SK-N-SH treated with all-trans-retinoic acid at 6 μM for 48 hours (cell line): ENCODE data around the gene UPK2.

Experiments used
- ATAC-seq: fragments of 200-7000 bp; cut with Tn5 transposase; 3 replicates; pipeline ENCODE4 v1.9.1; 2020; ENCODE audit warnings: mild to moderate bottlenecking, moderate library complexity
- ARNTL ChIP-seq: fragments of 450-650 bp; formaldehyde crosslinking; IDR thresholded peaks from 2 replicates; pipeline ENCODE4 v1.5.0; 2020; ENCODE audit warnings: low read depth, mild to moderate bottlenecking, moderate library complexity, borderline replicate concordance
- BACH2 ChIP-seq: fragments of 250-450 bp; sonication (Bioruptor Pico); IDR thresholded peaks from 2 replicates; pipeline ENCODE4 v1.9.0; 2021; ENCODE audit warnings: mild to moderate bottlenecking, borderline replicate concordance
- CREB5 ChIP-seq: fragments of 250-450 bp; sonication (Bioruptor Pico); IDR thresholded peaks from 2 replicates; pipeline ENCODE4 v1.5.1; 2020; ENCODE audit warnings: low read depth, mild to moderate bottlenecking, moderate library complexity
- ESRRG ChIP-seq: fragments of 250-450 bp; sonication (Bioruptor Pico); IDR thresholded peaks from 2 replicates; pipeline ENCODE4 v1.6.1; 2021; ENCODE audit warnings: mild to moderate bottlenecking
- GLIS3 ChIP-seq: fragments of 250-450 bp; sonication (Bioruptor Pico); IDR thresholded peaks from 2 replicates; pipeline ENCODE4 v1.5.0; 2020; ENCODE audit warnings: mild to moderate bottlenecking, moderate library complexity
- ISL1 ChIP-seq: fragments of 250-450 bp; sonication (Bioruptor Pico); IDR thresholded peaks from 2 replicates; pipeline ENCODE4 v2.1.2; 2022; ENCODE audit warnings: mild to moderate bottlenecking, moderate library complexity
- OSR1 ChIP-seq: fragments of 250-450 bp; sonication (Bioruptor Pico); IDR thresholded peaks from 2 replicates; pipeline ENCODE4 v1.8.0; 2022; ENCODE audit warnings: moderate library complexity, mild to moderate bottlenecking, inconsistent platforms
- PPARA ChIP-seq: fragments of 250-450 bp; sonication (Bioruptor Pico); IDR thresholded peaks from 2 replicates; pipeline ENCODE4 v1.5.0; 2020; ENCODE audit warnings: mild to moderate bottlenecking, borderline replicate concordance
- RARB ChIP-seq: fragments of 250-450 bp; sonication (Bioruptor Pico); IDR thresholded peaks from 2 replicates; pipeline ENCODE4 v1.8.0; 2021; ENCODE audit warnings: mild to moderate bottlenecking, moderate library complexity
- SNAI2 ChIP-seq: fragments of 250-450 bp; sonication (Bioruptor Pico); IDR thresholded peaks from 2 replicates; pipeline ENCODE4 v1.5.0; 2020; ENCODE audit warnings: mild to moderate bottlenecking, moderate library complexity
- TCF4 ChIP-seq: fragments of 250-450 bp; sonication (Bioruptor Pico); IDR thresholded peaks from 2 replicates; pipeline ENCODE4 v1.8.0; 2021; ENCODE audit warnings: mild to moderate bottlenecking, moderate library complexity, borderline replicate concordance
- TOX ChIP-seq: fragments of 250-450 bp; sonication (Bioruptor Pico); IDR thresholded peaks from 2 replicates; pipeline ENCODE4 v1.8.0; 2021; ENCODE audit warnings: mild to moderate bottlenecking, moderate library complexity, borderline replicate concordance
- ZC3H10 ChIP-seq: fragments of 250-450 bp; sonication (Bioruptor Pico); IDR thresholded peaks from 2 replicates; pipeline ENCODE4 v1.5.1; 2021; ENCODE audit warnings: mild to moderate bottlenecking, moderate library complexity
- ZFP3 ChIP-seq: fragments of 250-450 bp; sonication (Bioruptor Pico); IDR thresholded peaks from 2 replicates; pipeline ENCODE4 v1.5.0; 2020; ENCODE audit warnings: mild to moderate bottlenecking, moderate library complexity
- ZFP30 ChIP-seq: fragments of 450-650 bp; formaldehyde crosslinking; IDR thresholded peaks from 2 replicates; pipeline ENCODE4 v1.5.0; 2022; ENCODE audit warnings: mild to moderate bottlenecking, moderate library complexity
- ZNF565 ChIP-seq: fragments of 450-650 bp; formaldehyde crosslinking; conservative IDR thresholded peaks from 2 replicates; pipeline ENCODE4 v1.5.0; 2020; ENCODE audit warnings: low read depth, mild to moderate bottlenecking, moderate library complexity
- ZNF70 ChIP-seq: fragments of 450-650 bp; formaldehyde crosslinking; IDR thresholded peaks from 2 replicates; pipeline ENCODE4 v1.5.0; 2020; ENCODE audit warnings: mild to moderate bottlenecking, moderate library complexity
- ZNF8 ChIP-seq: fragments of 450-650 bp; formaldehyde crosslinking; IDR thresholded peaks from 2 replicates; pipeline ENCODE4 v1.5.0; 2020; ENCODE audit warnings: mild to moderate bottlenecking, moderate library complexity
- TF ChIP-seq, protein P1 (sequence below): fragments of 250-450 bp; sonication (Bioruptor Pico); IDR thresholded peaks from 2 replicates; pipeline ENCODE4 v1.5.1; 2021; ENCODE audit warnings: mild to moderate bottlenecking, moderate library complexity
- TF ChIP-seq, protein P2 (sequence below): fragments of 250-450 bp; sonication (Bioruptor Pico); IDR thresholded peaks from 2 replicates; pipeline ENCODE4 v1.8.0; 2021; ENCODE audit warnings: low read depth, mild to moderate bottlenecking, moderate library complexity, borderline replicate concordance
- TF ChIP-seq, protein P3 (sequence below): fragments of 250-450 bp; sonication (Bioruptor Pico); IDR thresholded peaks from 2 replicates; pipeline ENCODE4 v1.8.0; 2020; ENCODE audit warnings: mild to moderate bottlenecking, moderate library complexity, borderline replicate concordance
- TF ChIP-seq, protein P4 (sequence below): fragments of 250-450 bp; sonication (Bioruptor Pico); IDR thresholded peaks from 2 replicates; pipeline ENCODE4 v1.5.0; 2020; ENCODE audit warnings: mild to moderate bottlenecking, moderate library complexity

The UPK2 gene

GRCh38 chr11:118939404-118939915 is 16.6 kb upstream of the UPK2 start (continued):
- TF ChIP-seq ZC3H10 (CRISPR knock-in tag), result no peak
- no peak for TF ChIP-seq TOX (CRISPR knock-in tag)

DNA sequence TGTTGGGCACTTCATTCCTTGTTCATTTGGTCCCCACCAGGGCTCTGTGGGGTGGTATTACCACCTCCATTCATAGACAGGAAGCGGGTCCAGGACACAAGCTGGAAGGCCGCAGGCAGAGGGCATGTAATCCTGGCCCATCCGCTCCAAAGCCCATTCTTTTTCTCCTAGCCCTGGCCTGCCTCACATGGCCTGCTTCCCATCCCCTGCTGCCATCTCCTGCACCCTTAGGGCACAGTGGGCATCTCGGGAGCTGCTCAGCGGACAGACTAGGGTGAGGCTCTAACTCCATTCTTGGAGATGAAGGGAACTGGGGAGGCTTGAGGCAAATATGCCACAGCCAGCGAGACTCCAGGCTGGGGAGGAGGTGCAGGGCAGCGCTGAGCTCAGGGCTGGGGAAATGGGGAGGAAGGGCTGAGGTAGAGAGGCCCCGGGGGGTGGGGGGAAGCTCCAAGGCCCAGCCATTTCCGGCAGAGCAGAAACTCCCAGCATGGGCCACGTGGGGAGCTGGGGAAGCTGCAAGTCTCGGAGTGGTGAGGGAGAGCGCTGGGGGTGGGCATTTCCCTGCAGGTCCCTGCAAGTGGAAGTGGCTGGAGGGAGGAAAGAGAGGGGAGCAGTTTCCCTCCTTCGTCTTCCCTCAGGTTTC is 16.0 kb upstream of the UPK2 start:
- ATAC-seq, result peak; percentile 23; the same call in 2 of the 3 replicates

DNA sequence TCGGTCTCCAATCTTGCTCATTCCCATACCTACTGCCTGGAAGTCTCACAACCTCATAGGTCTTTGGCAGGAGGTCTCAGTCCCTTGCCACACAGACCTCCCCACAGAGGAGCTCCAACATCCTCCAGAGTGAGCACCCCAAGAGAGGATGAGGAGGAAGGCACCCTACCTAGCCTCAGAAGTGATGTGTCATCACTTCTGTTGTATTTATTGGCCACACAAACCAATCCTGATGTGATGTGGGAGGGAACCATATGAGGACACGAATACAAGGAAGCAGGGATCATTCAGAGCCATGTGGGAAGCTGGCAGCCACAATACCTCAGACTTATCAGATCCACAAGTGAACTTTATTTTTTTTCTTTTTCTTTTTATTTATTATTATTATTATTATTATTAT is 9.0 kb upstream of the UPK2 start:
- ATAC-seq, result no peak
- TF ChIP-seq ARNTL (CRISPR knock-in tag), result no peak
- no peak for TF ChIP-seq SNAI2 (CRISPR knock-in tag)
- TF ChIP-seq ZFP30 (CRISPR knock-in tag), result no peak
- TF ChIP-seq GLIS3, result no peak
- TF ChIP-seq ISL1 (CRISPR knock-in tag), result no peak
- TF ChIP-seq TOX (CRISPR knock-in tag), result no peak
- TF ChIP-seq BACH2 (CRISPR knock-in tag), result no peak
- no peak for TF ChIP-seq ZNF565 (CRISPR knock-in tag)
- TF ChIP-seq, protein P1, sequence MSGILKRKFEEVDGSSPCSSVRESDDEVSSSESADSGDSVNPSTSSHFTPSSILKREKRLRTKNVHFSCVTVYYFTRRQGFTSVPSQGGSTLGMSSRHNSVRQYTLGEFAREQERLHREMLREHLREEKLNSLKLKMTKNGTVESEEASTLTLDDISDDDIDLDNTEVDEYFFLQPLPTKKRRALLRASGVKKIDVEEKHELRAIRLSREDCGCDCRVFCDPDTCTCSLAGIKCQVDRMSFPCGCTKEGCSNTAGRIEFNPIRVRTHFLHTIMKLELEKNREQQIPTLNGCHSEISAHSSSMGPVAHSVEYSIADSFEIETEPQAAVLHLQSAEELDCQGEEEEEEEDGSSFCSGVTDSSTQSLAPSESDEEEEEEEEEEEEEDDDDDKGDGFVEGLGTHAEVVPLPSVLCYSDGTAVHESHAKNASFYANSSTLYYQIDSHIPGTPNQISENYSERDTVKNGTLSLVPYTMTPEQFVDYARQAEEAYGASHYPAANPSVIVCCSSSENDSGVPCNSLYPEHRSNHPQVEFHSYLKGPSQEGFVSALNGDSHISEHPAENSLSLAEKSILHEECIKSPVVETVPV, result no peak
- TF ChIP-seq ESRRG (CRISPR knock-in tag), result no peak
- TF ChIP-seq ZFP3, result no peak
- TF ChIP-seq ZNF70, result no peak
- TF ChIP-seq RARB (CRISPR knock-in tag), result no peak
- TF ChIP-seq PPARA (CRISPR knock-in tag), result no peak
- TF ChIP-seq, protein P2, sequence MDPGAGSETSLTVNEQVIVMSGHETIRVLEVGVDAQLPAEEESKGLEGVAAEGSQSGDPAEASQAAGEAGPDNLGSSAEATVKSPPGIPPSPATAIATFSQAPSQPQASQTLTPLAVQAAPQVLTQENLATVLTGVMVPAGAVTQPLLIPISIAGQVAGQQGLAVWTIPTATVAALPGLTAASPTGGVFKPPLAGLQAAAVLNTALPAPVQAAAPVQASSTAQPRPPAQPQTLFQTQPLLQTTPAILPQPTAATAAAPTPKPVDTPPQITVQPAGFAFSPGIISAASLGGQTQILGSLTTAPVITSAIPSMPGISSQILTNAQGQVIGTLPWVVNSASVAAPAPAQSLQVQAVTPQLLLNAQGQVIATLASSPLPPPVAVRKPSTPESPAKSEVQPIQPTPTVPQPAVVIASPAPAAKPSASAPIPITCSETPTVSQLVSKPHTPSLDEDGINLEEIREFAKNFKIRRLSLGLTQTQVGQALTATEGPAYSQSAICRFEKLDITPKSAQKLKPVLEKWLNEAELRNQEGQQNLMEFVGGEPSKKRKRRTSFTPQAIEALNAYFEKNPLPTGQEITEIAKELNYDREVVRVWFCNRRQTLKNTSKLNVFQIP (CRISPR knock-in tag), result no peak
- no peak for TF ChIP-seq OSR1

More for the DNA sequence above, 16.0 kb upstream of the UPK2 start:
- no peak for TF ChIP-seq ARNTL (CRISPR knock-in tag)
- no peak for TF ChIP-seq ZFP30 (CRISPR knock-in tag)
- TF ChIP-seq ZNF70, result no peak
- TF ChIP-seq GLIS3, result no peak
- TF ChIP-seq BACH2 (CRISPR knock-in tag), result no peak
- TF ChIP-seq ZC3H10 (CRISPR knock-in tag), result no peak
- TF ChIP-seq PPARA (CRISPR knock-in tag), result no peak
- no peak for TF ChIP-seq SNAI2 (CRISPR knock-in tag)
- TF ChIP-seq ISL1 (CRISPR knock-in tag), result no peak
- TF ChIP-seq, protein P3, sequence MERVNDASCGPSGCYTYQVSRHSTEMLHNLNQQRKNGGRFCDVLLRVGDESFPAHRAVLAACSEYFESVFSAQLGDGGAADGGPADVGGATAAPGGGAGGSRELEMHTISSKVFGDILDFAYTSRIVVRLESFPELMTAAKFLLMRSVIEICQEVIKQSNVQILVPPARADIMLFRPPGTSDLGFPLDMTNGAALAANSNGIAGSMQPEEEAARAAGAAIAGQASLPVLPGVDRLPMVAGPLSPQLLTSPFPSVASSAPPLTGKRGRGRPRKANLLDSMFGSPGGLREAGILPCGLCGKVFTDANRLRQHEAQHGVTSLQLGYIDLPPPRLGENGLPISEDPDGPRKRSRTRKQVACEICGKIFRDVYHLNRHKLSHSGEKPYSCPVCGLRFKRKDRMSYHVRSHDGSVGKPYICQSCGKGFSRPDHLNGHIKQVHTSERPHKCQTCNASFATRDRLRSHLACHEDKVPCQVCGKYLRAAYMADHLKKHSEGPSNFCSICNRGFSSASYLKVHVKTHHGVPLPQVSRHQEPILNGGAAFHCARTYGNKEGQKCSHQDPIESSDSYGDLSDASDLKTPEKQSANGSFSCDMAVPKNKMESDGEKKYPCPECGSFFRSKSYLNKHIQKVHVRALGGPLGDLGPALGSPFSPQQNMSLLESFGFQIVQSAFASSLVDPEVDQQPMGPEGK (CRISPR knock-in tag), result no peak
- TF ChIP-seq ZNF8 (CRISPR knock-in tag), result no peak
- TF ChIP-seq, protein P1, result no peak
- TF ChIP-seq, protein P4, sequence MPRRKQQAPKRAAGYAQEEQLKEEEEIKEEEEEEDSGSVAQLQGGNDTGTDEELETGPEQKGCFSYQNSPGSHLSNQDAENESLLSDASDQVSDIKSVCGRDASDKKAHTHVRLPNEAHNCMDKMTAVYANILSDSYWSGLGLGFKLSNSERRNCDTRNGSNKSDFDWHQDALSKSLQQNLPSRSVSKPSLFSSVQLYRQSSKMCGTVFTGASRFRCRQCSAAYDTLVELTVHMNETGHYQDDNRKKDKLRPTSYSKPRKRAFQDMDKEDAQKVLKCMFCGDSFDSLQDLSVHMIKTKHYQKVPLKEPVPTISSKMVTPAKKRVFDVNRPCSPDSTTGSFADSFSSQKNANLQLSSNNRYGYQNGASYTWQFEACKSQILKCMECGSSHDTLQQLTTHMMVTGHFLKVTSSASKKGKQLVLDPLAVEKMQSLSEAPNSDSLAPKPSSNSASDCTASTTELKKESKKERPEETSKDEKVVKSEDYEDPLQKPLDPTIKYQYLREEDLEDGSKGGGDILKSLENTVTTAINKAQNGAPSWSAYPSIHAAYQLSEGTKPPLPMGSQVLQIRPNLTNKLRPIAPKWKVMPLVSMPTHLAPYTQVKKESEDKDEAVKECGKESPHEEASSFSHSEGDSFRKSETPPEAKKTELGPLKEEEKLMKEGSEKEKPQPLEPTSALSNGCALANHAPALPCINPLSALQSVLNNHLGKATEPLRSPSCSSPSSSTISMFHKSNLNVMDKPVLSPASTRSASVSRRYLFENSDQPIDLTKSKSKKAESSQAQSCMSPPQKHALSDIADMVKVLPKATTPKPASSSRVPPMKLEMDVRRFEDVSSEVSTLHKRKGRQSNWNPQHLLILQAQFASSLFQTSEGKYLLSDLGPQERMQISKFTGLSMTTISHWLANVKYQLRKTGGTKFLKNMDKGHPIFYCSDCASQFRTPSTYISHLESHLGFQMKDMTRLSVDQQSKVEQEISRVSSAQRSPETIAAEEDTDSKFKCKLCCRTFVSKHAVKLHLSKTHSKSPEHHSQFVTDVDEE (CRISPR knock-in tag), result no peak
- TF ChIP-seq TCF4 (CRISPR knock-in tag), result no peak
- no peak for TF ChIP-seq CREB5
- no peak for TF ChIP-seq ZFP3
- no peak for TF ChIP-seq ZNF565 (CRISPR knock-in tag)
- no peak for TF ChIP-seq OSR1
